A673 (cell line): Measurements from ENCODE around the gene SNRNP40. TPM values are rescaled to one million over a fixed set of nuclear protein-coding genes. Genes with fewer than 3 reads are reported as not detected.

Experiments used
- BruUV-seq: library from RNA; stranded (reverse); fragments of 400-500 nt; replicated peaks from 2 replicates; lab custom pipeline; 2021; lab: Mats Ljungman, UMichigan
- CTCF ChIA-PET: fragments of 300-600 bp; sonication (Branson Sonifier 250); formaldehyde crosslinking; loops from one replicate; lab custom pipeline; 2022; ENCODE audit warnings: antibody characterized with exemption; lab: Charles Lee
- POLR2A ChIA-PET: fragments of 300-600 bp; sonication (Branson Sonifier 250); formaldehyde crosslinking; loops from one replicate; lab custom pipeline; 2022; ENCODE audit warnings: antibody characterized with exemption; ENCODE audit not compliant: low non-redundant PET; lab: Charles Lee
- DNase-seq: peaks from one replicate; pipeline ENCODE4 v3.0.0-alpha.2; 2015; ENCODE audit warnings: low spot score
- H3K27ac ChIP-seq: fragments of 200-600 bp; sonication (generic); 2 replicates; pipeline ENCODE4 v1.5.1; 2016; ENCODE audit warnings: mixed run types, low read depth, mild to moderate bottlenecking, mixed read lengths, antibody characterized with exemption, low read length; ENCODE audit not compliant: poor library complexity, severe bottlenecking
- H3K27me3 ChIP-seq: fragments of 200-600 bp; sonication (generic); replicated peaks from 2 replicates; pipeline ENCODE4 v1.6.1; 2017; ENCODE audit warnings: mixed run types, low read depth, mild to moderate bottlenecking, mixed read lengths, antibody characterized with exemption, low read length; ENCODE audit not compliant: insufficient read depth, poor library complexity
- H3K36me3 ChIP-seq: fragments of 200-600 bp; sonication (generic); 2 replicates; pipeline ENCODE4 v1.6.1; 2016; ENCODE audit warnings: mixed run types, mild to moderate bottlenecking, mixed read lengths, antibody characterized with exemption, low read length; ENCODE audit not compliant: insufficient read depth, poor library complexity, severe bottlenecking
- H3K4me1 ChIP-seq: fragments of 200-600 bp; sonication (generic); 2 replicates; pipeline ENCODE4 v1.6.1; 2017; ENCODE audit warnings: mixed run types, mild to moderate bottlenecking, mixed read lengths, antibody characterized with exemption, low read length; ENCODE audit not compliant: insufficient read depth, poor library complexity, severe bottlenecking
- H3K4me3 ChIP-seq: fragments of 200-600 bp; sonication (generic); 2 replicates; pipeline ENCODE4 v1.5.1; 2016; ENCODE audit warnings: low read depth, mixed run types, mild to moderate bottlenecking, mixed read lengths, low read length; ENCODE audit not compliant: poor library complexity, severe bottlenecking
- H3K9me3 ChIP-seq: fragments of 200-600 bp; sonication (generic); 2 replicates; pipeline ENCODE4 v1.6.1; 2016; ENCODE audit warnings: mixed run types, low read depth, mild to moderate bottlenecking, mixed read lengths, antibody characterized with exemption, low read length; ENCODE audit not compliant: poor library complexity, severe bottlenecking
- EZH2 ChIP-seq: fragments of 200-600 bp; sonication (generic); IDR thresholded peaks from 2 replicates; pipeline ENCODE4 v1.6.1; 2017; ENCODE audit warnings: borderline replicate concordance, low read depth, mild to moderate bottlenecking, mixed read lengths, antibody characterized with exemption, low read length; ENCODE audit not compliant: poor library complexity, severe bottlenecking
- intact Hi-C: fragments of 100-400 bp; cut with micrococcal nuclease; formaldehyde crosslinking; loops from one replicate; pipeline ENCODE4 v1.10.0; 2022; ENCODE audit not compliant: unreplicated experiment
- total RNA-seq: library from RNA; stranded (reverse); gene quantifications from 2 replicates; pipeline ENCODE4 v1.2.3, GENCODE V29; 2021
- TF ChIP-seq, protein P1 (sequence below): fragments of 300-800, 200-600 bp; sonication (generic); conservative IDR thresholded peaks from 2 replicates; pipeline ENCODE4 v1.5.1; 2017; ENCODE audit warnings: low read depth, mild to moderate bottlenecking, antibody characterized with exemption, low read length, moderate library complexity, mixed read lengths

The SNRNP40 gene
- total RNA-seq, 1 experiment from 2014 or later, result 121 TPM

DNA sequence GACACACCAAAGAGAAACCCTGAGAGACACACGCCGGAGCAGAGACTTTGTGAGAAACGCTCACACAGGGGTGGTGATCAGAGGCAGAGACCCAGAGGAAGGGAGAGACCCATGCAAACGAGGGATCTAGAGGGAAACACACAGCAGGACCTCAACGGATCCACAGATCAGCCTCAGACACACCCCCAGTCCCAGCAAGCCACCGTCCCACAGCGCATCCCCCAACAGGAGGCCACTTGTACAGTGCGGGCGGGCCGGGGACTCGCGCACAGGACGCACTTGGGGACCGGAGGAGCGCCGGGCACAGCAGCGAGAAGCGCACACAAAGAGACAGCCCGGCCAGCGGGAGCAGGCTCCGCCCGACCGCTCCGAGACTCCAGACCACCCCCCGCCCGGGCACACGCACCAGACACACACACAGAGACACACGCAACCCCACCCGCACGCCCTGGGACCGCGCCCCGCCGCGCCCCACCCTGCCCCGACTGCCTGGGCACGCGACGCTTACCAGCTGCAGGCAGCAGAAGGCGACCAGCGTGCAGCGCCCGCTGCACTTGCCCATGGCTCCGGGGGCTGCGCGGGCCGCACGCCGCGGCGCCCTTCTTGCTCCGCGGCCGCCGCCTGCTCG is 57.5 kb downstream of the SNRNP40 start:
- Histone ChIP-seq H3K36me3 (no peaks in the 10 kb centered on the region), H3K27ac (no peak overlapping the region), H3K9me3 (no peaks in the 10 kb centered on the region), H3K27me3 (peaks cover 55% of the 10 kb centered on the region), H3K4me3 (peak overlapping the region; percentile 38), H3K4me1 (no peaks in the 10 kb centered on the region)
- no TSS peak for BruUV-seq
- peak; percentile 50 for DNase-seq
- TF ChIP-seq EZH2, result no peak
- TF ChIP-seq, protein P1, sequence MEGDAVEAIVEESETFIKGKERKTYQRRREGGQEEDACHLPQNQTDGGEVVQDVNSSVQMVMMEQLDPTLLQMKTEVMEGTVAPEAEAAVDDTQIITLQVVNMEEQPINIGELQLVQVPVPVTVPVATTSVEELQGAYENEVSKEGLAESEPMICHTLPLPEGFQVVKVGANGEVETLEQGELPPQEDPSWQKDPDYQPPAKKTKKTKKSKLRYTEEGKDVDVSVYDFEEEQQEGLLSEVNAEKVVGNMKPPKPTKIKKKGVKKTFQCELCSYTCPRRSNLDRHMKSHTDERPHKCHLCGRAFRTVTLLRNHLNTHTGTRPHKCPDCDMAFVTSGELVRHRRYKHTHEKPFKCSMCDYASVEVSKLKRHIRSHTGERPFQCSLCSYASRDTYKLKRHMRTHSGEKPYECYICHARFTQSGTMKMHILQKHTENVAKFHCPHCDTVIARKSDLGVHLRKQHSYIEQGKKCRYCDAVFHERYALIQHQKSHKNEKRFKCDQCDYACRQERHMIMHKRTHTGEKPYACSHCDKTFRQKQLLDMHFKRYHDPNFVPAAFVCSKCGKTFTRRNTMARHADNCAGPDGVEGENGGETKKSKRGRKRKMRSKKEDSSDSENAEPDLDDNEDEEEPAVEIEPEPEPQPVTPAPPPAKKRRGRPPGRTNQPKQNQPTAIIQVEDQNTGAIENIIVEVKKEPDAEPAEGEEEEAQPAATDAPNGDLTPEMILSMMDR, result no peak
- intact Hi-C loops, result no loop called here
- ChIA-PET CTCF (no interaction called here), POLR2A (no interaction called here)

DNA sequence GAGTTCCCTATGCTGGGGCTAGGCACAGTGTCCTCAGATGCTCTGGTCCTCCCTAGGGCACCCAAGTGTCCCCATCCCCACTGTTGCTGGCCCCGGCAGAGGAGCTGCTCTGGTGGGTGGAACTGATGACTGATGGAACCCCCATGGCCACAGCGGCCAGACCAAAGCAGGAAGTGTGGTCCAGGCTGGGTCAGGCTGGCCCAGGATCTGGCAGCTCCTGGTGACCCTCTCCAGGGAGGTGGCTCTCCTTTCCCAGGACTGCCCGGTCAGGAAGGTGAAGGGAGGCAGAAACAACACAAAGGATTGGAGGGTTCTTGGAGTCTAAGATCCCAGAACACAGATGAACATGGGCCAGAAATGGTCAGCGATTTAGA is 58.0 kb downstream of the SNRNP40 start:
- peak overlapping the region; percentile 38 for H3K4me3 ChIP-seq

DNA sequence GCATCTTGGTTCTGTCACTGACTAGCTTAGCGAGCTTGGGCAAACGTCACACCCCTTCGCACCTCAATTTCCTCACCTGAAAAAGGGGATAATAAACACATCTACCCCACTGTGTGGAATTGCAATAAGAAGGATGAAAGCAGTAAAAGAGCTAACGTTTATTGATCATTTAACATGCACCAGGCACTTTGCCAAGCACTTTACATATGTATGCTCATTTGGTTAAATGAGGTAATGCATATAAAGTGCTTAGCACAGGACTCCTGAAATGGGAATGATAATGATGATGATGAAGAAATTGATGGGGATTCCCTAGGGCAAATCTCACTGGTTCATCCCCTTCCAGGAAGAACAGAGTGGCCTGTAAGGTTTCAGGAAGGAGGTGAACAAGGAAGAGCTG is 61.7 kb downstream of the SNRNP40 start:
- intact Hi-C loops, result no loop called here
- Histone ChIP-seq H3K27ac (no peak overlapping the region), H3K36me3 (no peaks in the 10 kb centered on the region), H3K4me3 (no peak overlapping the region), H3K27me3 (peaks cover 40% of the 10 kb centered on the region), H3K9me3 (no peaks in the 10 kb centered on the region), H3K4me1 (no peaks in the 10 kb centered on the region)
- no peak for DNase-seq
- no TSS peak for BruUV-seq
- TF ChIP-seq, protein P1, result no peak
- no peak for TF ChIP-seq EZH2
- POLR2A ChIA-PET, result no interaction called here
- CTCF ChIA-PET, result no interaction called here

More for the DNA sequence above, 58.0 kb downstream of the SNRNP40 start:
- CTCF ChIA-PET, result no interaction called here
- POLR2A ChIA-PET, result no interaction called here
- no peak for DNase-seq
- TF ChIP-seq, protein P1, result no peak
- TF ChIP-seq EZH2, result no peak
- Histone ChIP-seq H3K27ac (no peak overlapping the region), H3K4me1 (no peaks in the 10 kb centered on the region), H3K9me3 (no peaks in the 10 kb centered on the region), H3K27me3 (peaks cover 55% of the 10 kb centered on the region), H3K36me3 (no peaks in the 10 kb centered on the region)
- no TSS peak for BruUV-seq
- intact Hi-C loops, result no loop called here
